PC-3 (cell line): ENCODE measurements around the gene KRT6A. TPM values are rescaled to one million over a fixed set of nuclear protein-coding genes. Genes with fewer than 3 reads are reported as not detected.
A peak's percentile ranks its signal among the peaks of the same experiment; 100 is the strongest.

Experiments used
- ATAC-seq: fragments of 200-7000 bp; cut with Tn5 transposase; 2 replicates; pipeline ENCODE4 v1.9.1; 2020; ENCODE audit warnings: mild to moderate bottlenecking, moderate library complexity
- BruUV-seq: library from RNA; stranded (reverse); fragments of 400-500 nt; replicated peaks from 2 replicates; lab custom pipeline; 2021; lab: Mats Ljungman, UMichigan
- CTCF ChIA-PET: fragments of 300-600 bp; sonication (Branson Sonifier 250); formaldehyde crosslinking; loops from one replicate; lab custom pipeline; 2022; ENCODE audit warnings: antibody characterized with exemption; lab: Charles Lee
- POLR2A ChIA-PET: fragments of 300-600 bp; sonication (Branson Sonifier 250); formaldehyde crosslinking; loops from one replicate; lab custom pipeline; 2022; ENCODE audit warnings: antibody characterized with exemption; ENCODE audit not compliant: unreplicated experiment; lab: Charles Lee
- DNase-seq: peaks from one replicate; pipeline ENCODE4 v3.0.0-alpha.2; 2015
- H2AFZ ChIP-seq: fragments of 300-600 bp; sonication (generic); 2 replicates; pipeline ENCODE4 v1.6.0; 2016; ENCODE audit warnings: antibody characterized with exemption, low read length
- H3F3A ChIP-seq: fragments of 300-600 bp; sonication (generic); one replicate; pipeline ENCODE4 v1.6.0; 2017; ENCODE audit warnings: antibody characterized with exemption, low read length, control low read depth, mild to moderate bottlenecking; ENCODE audit not compliant: unreplicated experiment
- H3K27ac ChIP-seq: fragments of 300-600 bp; sonication (generic); 2 replicates; pipeline ENCODE4 v1.5.1; 2016; ENCODE audit warnings: mild to moderate bottlenecking, low read length
- H3K27me3 ChIP-seq: fragments of 300-600 bp; sonication (generic); 2 replicates; pipeline ENCODE4 v1.6.1; 2016; ENCODE audit warnings: low read length, mixed read lengths
- H3K36me3 ChIP-seq: fragments of 300-600 bp; sonication (generic); 2 replicates; pipeline ENCODE4 v1.6.1; 2016; ENCODE audit warnings: low read depth, mixed run types, low read length, mixed read lengths
- H3K4me1 ChIP-seq: fragments of 300-600 bp; sonication (generic); 2 replicates; pipeline ENCODE4 v1.5.1; 2016; ENCODE audit warnings: low read length; ENCODE audit not compliant: insufficient read depth
- H3K4me2 ChIP-seq: fragments of 300-600 bp; sonication (generic); 2 replicates; pipeline ENCODE4 v1.6.0; 2016; ENCODE audit warnings: low read length
- H3K4me3 ChIP-seq: fragments of 300-600 bp; sonication (generic); 2 replicates; pipeline ENCODE4 v1.5.1; 2016; ENCODE audit warnings: mild to moderate bottlenecking, low read length, mixed read lengths
- H3K79me2 ChIP-seq: fragments of 300-600 bp; sonication (generic); 2 replicates; pipeline ENCODE4 v1.6.1; 2017; ENCODE audit warnings: low read length, mixed read lengths
- H3K9ac ChIP-seq: fragments of 300-600 bp; sonication (generic); 2 replicates; pipeline ENCODE4 v1.6.0; 2016; ENCODE audit warnings: mild to moderate bottlenecking, low read length
- H3K9me2 ChIP-seq: fragments of 300-600 bp; sonication (generic); replicated peaks from 2 replicates; pipeline ENCODE4 v1.6.1; 2016; ENCODE audit warnings: mixed run types, low read length, mixed read lengths
- H3K9me3 ChIP-seq: fragments of 300-600 bp; sonication (generic); 2 replicates; pipeline ENCODE4 v1.6.1; 2016; ENCODE audit warnings: low read length, mixed read lengths
- H4K20me1 ChIP-seq: fragments of 300-600 bp; sonication (generic); 2 replicates; pipeline ENCODE4 v1.6.1; 2016; ENCODE audit warnings: low read length, mixed read lengths
- CTCF ChIP-seq: fragments of 300-600 bp; sonication (generic); conservative IDR thresholded peaks from 2 replicates; pipeline ENCODE4 v1.5.1; 2017; ENCODE audit warnings: antibody characterized with exemption, low read depth, mild to moderate bottlenecking, low read length
- EZH2 ChIP-seq: fragments of 300-600 bp; sonication (generic); IDR thresholded peaks from one replicate; pipeline ENCODE4 v1.6.1; 2017; ENCODE audit warnings: antibody characterized with exemption, mild to moderate bottlenecking, low read length; ENCODE audit not compliant: unreplicated experiment
- EZH2phosphoT487 ChIP-seq: fragments of 300-600 bp; sonication (generic); IDR thresholded peaks from 2 replicates; pipeline ENCODE4 v1.6.1; 2018; ENCODE audit warnings: mild to moderate bottlenecking, antibody characterized with exemption, low read length, borderline replicate concordance
- intact Hi-C: fragments of 100-400 bp; cut with micrococcal nuclease; formaldehyde crosslinking; loops from 2 replicates; pipeline ENCODE4 v1.9.0; 2023
- total RNA-seq: library from RNA; depleted of rRNA; stranded (reverse); fragments of >200 nt; gene quantifications from 2 replicates; pipeline ENCODE4 v1.2.3, GENCODE V29; 2014

Gene KRT6A
- total RNA-seq, 1 experiment from 2014 or later, result 46.3 TPM

GRCh38 chr12:52477651-52478050 lies 15.4 kb downstream of the KRT6A start:
- Histone ChIP-seq H3K4me1 (no peaks in the 10 kb centered on the region), H3K9me2 (no peaks in the 10 kb centered on the region), H3F3A (no peaks in the 10 kb centered on the region), H3K4me2 (no peak overlapping the region), H3K27me3 (no peaks in the 10 kb centered on the region), H3K4me3 (no peak overlapping the region), H3K36me3 (no peaks in the 10 kb centered on the region), H2AFZ (no peak overlapping the region), H3K9ac (no peak overlapping the region), H3K79me2 (no peaks in the 10 kb centered on the region), H3K9me3 (no peaks in the 10 kb centered on the region), H4K20me1 (no peaks in the 10 kb centered on the region), H3K27ac (no peak overlapping the region)
- ATAC-seq (no peak), DNase-seq (no peak)
- intact Hi-C loops, result no loop called here
- POLR2A ChIA-PET, result no interaction called here
- TF ChIP-seq CTCF, result no peak
- no peak for TF ChIP-seq EZH2
- TF ChIP-seq EZH2phosphoT487, result no peak
- BruUV-seq, result no TSS peak
- CTCF ChIA-PET, result no interaction called here

- Histone ChIP-seq H3K4me2 (no peak overlapping the region), H3K9me2 (no peaks in the 10 kb centered on the region), H3K9me3 (no peaks in the 10 kb centered on the region), H3F3A (no peaks in the 10 kb centered on the region), H3K36me3 (no peaks in the 10 kb centered on the region), H3K27ac (no peak overlapping the region), H2AFZ (no peak overlapping the region), H4K20me1 (no peaks in the 10 kb centered on the region), H3K4me3 (no peak overlapping the region), H3K9ac (no peak overlapping the region), H3K27me3 (no peaks in the 10 kb centered on the region), H3K4me1 (no peaks in the 10 kb centered on the region), H3K79me2 (no peaks in the 10 kb centered on the region)
- no peak for ATAC-seq
- no peak for DNase-seq
- intact Hi-C loops, result no loop called here
- no TSS peak for BruUV-seq
- no peak for TF ChIP-seq EZH2
- no peak for TF ChIP-seq EZH2phosphoT487
- POLR2A ChIA-PET, result no interaction called here
- CTCF ChIA-PET, result interaction anchor here (1.0 kb wide), 1 partner anchor 78 kb away, joined by 3 read pairs; no protein-coding TSS in a partner anchor
Observed at GRCh38 chr12:52474212-52474611, 18.8 kb downstream of the KRT6A start.

GRCh38 chr12:52473768-52474167 lies 19.3 kb downstream of the KRT6A start, which contains the start of gene KRT6C:
Gene KRT6C, minus strand, starts transcription at chr12:52473805. Its CDS starts 68 bp downstream, at chr12:52473737.
- H2AFZ ChIP-seq, result no peak within 1 kb of the TSS
- H3K27me3 ChIP-seq, result no peaks in the 10 kb centered on the region
- H3K36me3 ChIP-seq, result no peaks in the 10 kb centered on the region
- intact Hi-C loops, result no loop called here
- H3K4me3 ChIP-seq, result no peak within 1 kb of the TSS
- no peaks in the 10 kb centered on the region for H3K9me3 ChIP-seq
- ATAC-seq, result no peak
- H3K9ac ChIP-seq, result no peak within 1 kb of the TSS
- H3K79me2 ChIP-seq, result no peaks in the 10 kb centered on the region
- no peaks in the 10 kb centered on the region for H3K4me1 ChIP-seq
- H3K27ac ChIP-seq, result no peak within 1 kb of the TSS
- H3K4me2 ChIP-seq, result no peak within 1 kb of the TSS
- no peaks in the 10 kb centered on the region for H3K9me2 ChIP-seq
- no peak for TF ChIP-seq EZH2
- TF ChIP-seq CTCF, result no peak
- no peak for TF ChIP-seq EZH2phosphoT487
- no peaks in the 10 kb centered on the region for H4K20me1 ChIP-seq
- H3F3A ChIP-seq, result no peaks in the 10 kb centered on the region
- CTCF ChIA-PET, result interaction anchor here (1.0 kb wide), 1 partner anchor 78 kb away, joined by 3 read pairs; no protein-coding TSS in a partner anchor
- BruUV-seq, result no TSS peak
- POLR2A ChIA-PET, result no interaction called here
- peak; percentile 4 for DNase-seq
